ENCODE results near the gene FBXO10. TPM values are rescaled to one million over a fixed set of nuclear protein-coding genes. Genes with fewer than 3 reads are reported as not detected.

The FBXO10 gene
- total and polyA plus RNA-seq, 2 donors (not counting 1 experiment from before 2014, with no cell fraction given): 7.6 to 12.2 TPM

- Histone ChIP-seq H3K4me2 (ENCODE audit: extremely low read depth, insufficient read depth, low read length) (no peak overlapping the region), H4K20me1 (ENCODE audit: control insufficient read depth, extremely low read depth, insufficient read depth, low read length) (no peaks in the 10 kb centered on the region), H3K36me3 (ENCODE audit: control insufficient read depth, insufficient read depth, low read length) (peaks cover 4% of the 10 kb centered on the region), H3K27me3 (ENCODE audit: control insufficient read depth, insufficient read depth, low read length) (no peaks in the 10 kb centered on the region), H3K9ac (ENCODE audit: insufficient read depth, low read length) (no peak overlapping the region), H3K4me3 (replicated peaks in 1 of 4; ENCODE audit: control extremely low read depth in 1 of 4, insufficient read depth in 1 of 4, low read depth in 3 of 4, low read length in 4 of 4) (no peak overlapping the region), H2AFZ (ENCODE audit: low read length) (no peak overlapping the region), H3K79me2 (ENCODE audit: control insufficient read depth, insufficient read depth, low read length) (no peaks in the 10 kb centered on the region), H3K9me3 (ENCODE audit: control insufficient read depth, insufficient read depth, low read depth, low read length) (no peaks in the 10 kb centered on the region), H3K27ac (ENCODE audit: insufficient read depth, low read length) (no peak overlapping the region), H3K4me1 (ENCODE audit: control insufficient read depth, extremely low read depth, insufficient read depth, low read length) (no peaks in the 10 kb centered on the region)
- TF ChIP-seq CTCF (conservative IDR thresholded peaks at IDR 0.05 in 1 of 2, IDR thresholded peaks at IDR 0.05 in 1 of 2; ENCODE audit: low read depth in 1 of 2, low read length in 2 of 2): no peak
- no peak for TF ChIP-seq EZH2 (IDR thresholded peaks at IDR 0.05; ENCODE audit: low read length, missing control alignments)
- no peak for DNase-seq (ENCODE audit: low read depth in 2 of 2)
Observed at GRCh38 chr9:37523916-37524315, 52.3 kb downstream of the FBXO10 start.

GRCh38 chr9:37522971-37523370, 53.2 kb downstream of the FBXO10 start:
- H3K27me3 ChIP-seq (ENCODE audit: control insufficient read depth, insufficient read depth, low read length): no peaks in the 10 kb centered on the region
- no peak for DNase-seq (ENCODE audit: low read depth in 2 of 2)
- H3K36me3 ChIP-seq (ENCODE audit: control insufficient read depth, insufficient read depth, low read length): peaks cover 4% of the 10 kb centered on the region
- no peak overlapping the region for H3K9ac ChIP-seq (ENCODE audit: insufficient read depth, low read length)
- H3K4me2 ChIP-seq (ENCODE audit: extremely low read depth, insufficient read depth, low read length): no peak overlapping the region
- H3K27ac ChIP-seq (ENCODE audit: insufficient read depth, low read length): no peak overlapping the region
- H3K4me3 ChIP-seq (replicated peaks in 1 of 4; ENCODE audit: control extremely low read depth in 1 of 4, insufficient read depth in 1 of 4, low read depth in 3 of 4, low read length in 4 of 4): no peak overlapping the region
- H2AFZ ChIP-seq (ENCODE audit: low read length): no peak overlapping the region
- H4K20me1 ChIP-seq (ENCODE audit: control insufficient read depth, extremely low read depth, insufficient read depth, low read length): no peaks in the 10 kb centered on the region
- H3K9me3 ChIP-seq (ENCODE audit: control insufficient read depth, insufficient read depth, low read depth, low read length): no peaks in the 10 kb centered on the region
- no peaks in the 10 kb centered on the region for H3K4me1 ChIP-seq (ENCODE audit: control insufficient read depth, extremely low read depth, insufficient read depth, low read length)
- TF ChIP-seq EZH2 (IDR thresholded peaks at IDR 0.05; ENCODE audit: low read length, missing control alignments) (no peak), CTCF (conservative IDR thresholded peaks at IDR 0.05 in 1 of 2, IDR thresholded peaks at IDR 0.05 in 1 of 2; ENCODE audit: low read depth in 1 of 2, low read length in 2 of 2) (no peak)
- no peaks in the 10 kb centered on the region for H3K79me2 ChIP-seq (ENCODE audit: control insufficient read depth, insufficient read depth, low read length)

- Histone ChIP-seq H3K4me2 (ENCODE audit: extremely low read depth, insufficient read depth, low read length) (no peak overlapping the region), H3K9me3 (ENCODE audit: control insufficient read depth, insufficient read depth, low read depth, low read length) (no peaks in the 10 kb centered on the region), H3K27me3 (ENCODE audit: control insufficient read depth, insufficient read depth, low read length) (no peaks in the 10 kb centered on the region), H3K79me2 (ENCODE audit: control insufficient read depth, insufficient read depth, low read length) (no peaks in the 10 kb centered on the region), H3K4me1 (ENCODE audit: control insufficient read depth, extremely low read depth, insufficient read depth, low read length) (no peaks in the 10 kb centered on the region), H3K9ac (ENCODE audit: insufficient read depth, low read length) (no peak overlapping the region), H2AFZ (ENCODE audit: low read length) (no peak overlapping the region), H4K20me1 (ENCODE audit: control insufficient read depth, extremely low read depth, insufficient read depth, low read length) (no peaks in the 10 kb centered on the region), H3K36me3 (ENCODE audit: control insufficient read depth, insufficient read depth, low read length) (peaks cover 4% of the 10 kb centered on the region), H3K27ac (ENCODE audit: insufficient read depth, low read length) (no peak overlapping the region), H3K4me3 (replicated peaks in 1 of 4; ENCODE audit: control extremely low read depth in 1 of 4, insufficient read depth in 1 of 4, low read depth in 3 of 4, low read length in 4 of 4) (no peak overlapping the region)
- TF ChIP-seq CTCF (conservative IDR thresholded peaks at IDR 0.05 in 1 of 2, IDR thresholded peaks at IDR 0.05 in 1 of 2; ENCODE audit: low read depth in 1 of 2, low read length in 2 of 2) (no peak), EZH2 (IDR thresholded peaks at IDR 0.05; ENCODE audit: low read length, missing control alignments) (no peak)
- DNase-seq (ENCODE audit: low read depth in 2 of 2): no peak
Observed at GRCh38 chr9:37521111-37521510, 55.1 kb downstream of the FBXO10 start.

Measured in fibroblast of lung (primary cell).